Activated T-helper 9 cell treated with anti-CD3 and anti-CD28 coated beads, Interleukin-2, amount 50 U/mL, for 16 hours (primary cell): ENCODE data around the gene SLC39A2.
"Not testable (repeated sequence)": the region's sequence is repeated elsewhere in the genome, so short reads cannot be mapped to it uniquely, and the experiment has no call there.

Experiments used
- DNase-seq: peaks from one replicate; pipeline ENCODE4 v3.0.0-alpha.2; 2020; ENCODE audit warnings: low read depth

Gene SLC39A2

DNA sequence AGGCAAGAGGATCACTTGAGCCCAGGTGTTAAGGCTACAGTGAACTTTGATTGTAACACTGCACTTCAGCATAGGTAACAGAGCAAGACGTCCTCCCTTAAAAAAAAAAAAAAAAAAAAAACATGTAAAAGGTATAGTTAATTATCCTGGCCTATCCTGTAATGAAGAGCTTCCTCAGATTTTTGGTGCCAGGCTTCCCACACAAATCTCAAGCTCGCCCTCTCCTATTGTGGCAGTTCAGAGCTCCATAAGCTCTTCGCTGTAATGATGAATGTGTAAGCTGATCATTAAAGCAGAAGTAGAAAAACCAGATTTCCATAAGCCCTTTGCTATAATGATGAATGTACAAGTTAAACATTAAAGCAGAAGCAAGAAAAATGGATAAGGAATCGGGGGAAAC, 2.0 kb upstream of the SLC39A2 start:
- no peak for DNase-seq

DNA sequence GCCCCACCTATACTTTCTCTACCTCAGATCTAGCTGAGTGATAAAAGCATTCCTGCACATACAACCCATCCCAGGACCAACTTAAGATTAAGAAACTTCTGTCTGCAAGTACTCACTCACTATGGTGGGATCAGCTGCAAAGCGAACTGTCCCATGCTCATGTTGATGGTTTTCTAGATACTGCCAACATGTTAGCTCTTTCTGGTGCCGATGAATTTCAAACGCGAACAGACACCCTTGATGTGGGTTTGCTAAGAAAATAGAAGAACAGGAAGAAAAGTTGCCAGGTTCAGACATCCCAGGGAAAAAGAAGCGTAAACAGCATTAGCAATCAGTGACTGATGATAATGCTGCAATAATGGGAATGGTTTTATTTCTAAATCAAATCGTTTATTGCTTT, 1.5 kb upstream of the SLC39A2 start:
- DNase-seq = no peak

DNA sequence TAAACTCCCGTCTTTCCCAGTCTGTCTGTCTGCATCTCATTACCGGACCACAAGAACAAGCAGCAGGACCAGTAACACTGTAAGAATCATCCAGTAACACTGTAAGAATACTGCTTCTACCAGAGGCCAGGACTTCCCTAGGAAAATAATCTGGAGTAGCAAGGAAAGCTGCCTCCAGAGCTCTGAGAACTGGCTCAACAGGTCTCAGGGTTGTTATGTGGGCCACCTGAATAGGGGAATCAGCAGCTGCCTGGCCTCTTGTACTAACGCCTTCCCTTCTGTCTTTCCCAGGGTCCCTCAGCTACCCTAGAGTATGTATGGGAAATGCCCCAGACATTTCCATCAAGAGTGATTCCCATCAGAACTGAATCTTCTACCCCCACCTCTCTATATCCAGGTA, 954 bp upstream of the SLC39A2 start:
- DNase-seq = no peak

DNA sequence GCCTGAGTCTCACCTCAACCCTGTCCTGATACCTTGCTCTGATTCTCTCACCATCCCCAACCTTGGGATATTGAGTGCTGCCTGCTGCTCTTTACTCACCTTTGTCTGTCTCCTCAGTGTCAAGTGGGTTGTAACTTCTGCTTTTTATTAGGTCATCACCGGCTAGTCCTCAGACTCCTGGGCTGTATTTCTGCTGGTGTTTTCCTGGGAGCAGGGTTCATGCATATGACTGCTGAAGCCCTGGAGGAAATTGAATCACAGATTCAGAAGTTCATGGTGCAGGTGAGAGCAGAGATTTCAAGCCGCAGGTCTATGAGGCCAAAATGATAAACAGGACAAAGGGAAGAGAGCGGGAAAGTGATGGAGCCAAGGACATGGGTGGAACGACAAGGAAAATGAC, 498 bp downstream of the SLC39A2 start:
- DNase-seq = no peak

DNA sequence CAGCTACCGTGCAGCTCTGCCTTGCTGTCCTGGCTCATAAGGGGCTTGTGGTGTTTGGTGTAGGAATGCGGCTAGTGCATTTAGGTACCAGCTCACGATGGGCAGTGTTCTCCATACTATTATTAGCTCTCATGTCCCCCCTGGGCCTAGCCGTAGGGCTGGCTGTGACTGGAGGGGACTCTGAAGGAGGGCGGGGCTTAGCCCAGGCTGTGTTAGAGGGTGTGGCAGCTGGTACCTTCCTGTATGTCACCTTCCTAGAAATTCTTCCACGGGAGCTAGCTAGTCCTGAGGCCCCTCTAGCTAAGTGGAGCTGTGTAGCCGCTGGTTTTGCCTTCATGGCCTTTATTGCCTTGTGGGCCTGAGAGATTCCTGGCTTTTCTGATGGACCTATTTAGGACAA, 2.1 kb downstream of the SLC39A2 start:
- no peak for DNase-seq

DNA sequence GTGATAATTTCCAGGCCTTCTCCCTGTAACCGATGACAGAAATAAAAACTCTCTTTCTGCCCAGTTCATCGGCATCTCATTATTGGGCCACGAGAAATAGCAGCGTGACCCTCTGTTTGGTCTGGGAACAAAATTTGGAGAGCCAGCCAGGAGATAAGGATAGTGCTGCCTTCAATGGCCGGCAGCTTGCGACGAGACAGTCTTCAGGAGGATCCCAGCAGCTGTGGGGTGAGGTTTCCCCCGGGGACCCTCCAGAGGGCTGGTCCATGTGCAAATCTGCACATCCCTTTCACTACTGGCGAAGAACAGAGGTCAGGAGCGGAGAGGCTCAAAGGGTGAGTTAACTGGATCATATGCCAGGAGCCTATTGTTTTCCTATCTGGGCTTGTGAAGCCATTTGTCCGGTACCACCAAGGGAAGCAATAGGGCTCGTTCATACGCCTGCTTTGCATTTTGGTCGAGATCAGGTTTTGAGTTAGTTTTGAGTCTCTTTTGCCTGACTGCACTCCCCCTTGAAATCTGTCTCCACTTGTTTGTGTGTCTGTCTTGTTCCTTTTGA, 4.8 kb downstream of the SLC39A2 start:
- no peak for DNase-seq

DNA sequence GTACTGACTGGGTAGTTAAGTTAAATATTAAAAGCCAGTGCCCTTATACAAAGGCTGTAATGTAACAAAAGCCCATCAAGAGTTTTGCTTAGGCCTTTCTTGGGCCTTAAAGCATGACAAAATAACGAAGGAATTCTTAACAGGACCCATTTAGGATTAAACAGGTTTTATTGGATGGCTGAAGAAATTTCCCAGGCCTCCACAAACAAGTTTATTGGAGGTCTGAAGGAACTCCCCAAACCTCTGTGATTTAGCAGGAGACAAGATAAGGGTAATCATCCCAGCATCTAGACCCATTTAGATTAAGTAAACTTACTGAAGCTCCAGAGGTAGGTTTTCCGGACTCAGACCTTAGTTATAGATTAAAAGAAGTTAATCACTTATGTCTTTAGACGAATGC, 10.6 kb downstream of the SLC39A2 start:
- not testable (repeated sequence) for DNase-seq

DNA sequence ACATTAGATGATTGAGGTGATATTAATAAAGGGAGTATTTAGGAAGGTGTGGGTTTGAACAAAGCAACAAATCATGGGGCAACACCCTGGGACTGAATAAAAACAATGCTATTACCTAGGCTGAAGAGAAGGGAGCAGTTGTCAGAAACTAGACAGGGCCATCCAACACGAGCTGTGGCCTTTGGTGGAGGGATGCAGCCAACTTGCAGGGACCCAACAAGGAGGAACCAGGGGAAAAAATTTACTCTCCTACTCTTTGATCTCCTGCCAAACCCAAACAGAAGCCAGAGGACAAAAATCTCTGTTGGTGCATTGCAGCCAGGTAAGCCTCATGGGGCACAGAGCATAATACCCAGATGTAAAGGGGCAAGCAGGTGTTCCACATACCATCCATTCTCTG, 12.0 kb downstream of the SLC39A2 start:
- DNase-seq = no peak

DNA sequence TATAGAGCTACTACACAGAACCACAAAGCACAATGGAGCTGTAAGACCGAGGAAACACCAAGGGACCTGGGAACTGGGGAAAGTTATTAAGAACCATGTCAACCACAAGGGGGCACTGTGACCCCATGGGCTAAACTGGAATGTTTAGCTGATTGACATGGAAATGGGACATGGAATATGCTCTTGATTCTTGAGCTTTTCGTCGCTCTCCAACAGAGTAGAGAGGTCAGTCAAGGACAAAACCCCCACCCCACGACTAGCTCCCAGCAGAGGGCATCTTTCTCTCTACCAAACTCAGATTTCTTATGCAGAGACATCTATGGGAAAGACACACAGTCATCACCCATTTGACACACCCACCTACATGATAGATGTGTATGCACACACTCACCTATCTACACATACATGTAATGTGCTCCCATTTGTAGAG, 15.7 kb downstream of the SLC39A2 start:
- peak; percentile 64 for DNase-seq

DNA sequence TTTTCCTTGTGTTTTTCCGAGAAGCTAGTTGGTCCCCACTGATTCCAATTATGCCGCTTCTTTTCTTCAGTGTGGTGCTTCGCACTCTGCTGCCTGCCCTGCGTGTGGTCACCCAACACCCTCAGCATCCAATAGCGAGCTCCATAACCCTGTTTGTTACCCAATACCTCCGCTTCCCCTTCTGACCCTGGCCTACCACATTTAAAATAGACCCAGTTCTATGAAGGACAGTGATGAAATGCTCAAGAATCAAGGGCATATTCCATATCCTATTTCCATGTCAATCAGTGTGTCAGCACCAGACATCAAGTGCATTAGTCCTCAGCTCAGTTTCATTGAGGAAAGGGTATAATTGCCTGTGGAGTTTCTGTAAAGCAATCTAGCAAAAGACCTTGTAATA, 16.2 kb downstream of the SLC39A2 start:
- no peak for DNase-seq

DNA sequence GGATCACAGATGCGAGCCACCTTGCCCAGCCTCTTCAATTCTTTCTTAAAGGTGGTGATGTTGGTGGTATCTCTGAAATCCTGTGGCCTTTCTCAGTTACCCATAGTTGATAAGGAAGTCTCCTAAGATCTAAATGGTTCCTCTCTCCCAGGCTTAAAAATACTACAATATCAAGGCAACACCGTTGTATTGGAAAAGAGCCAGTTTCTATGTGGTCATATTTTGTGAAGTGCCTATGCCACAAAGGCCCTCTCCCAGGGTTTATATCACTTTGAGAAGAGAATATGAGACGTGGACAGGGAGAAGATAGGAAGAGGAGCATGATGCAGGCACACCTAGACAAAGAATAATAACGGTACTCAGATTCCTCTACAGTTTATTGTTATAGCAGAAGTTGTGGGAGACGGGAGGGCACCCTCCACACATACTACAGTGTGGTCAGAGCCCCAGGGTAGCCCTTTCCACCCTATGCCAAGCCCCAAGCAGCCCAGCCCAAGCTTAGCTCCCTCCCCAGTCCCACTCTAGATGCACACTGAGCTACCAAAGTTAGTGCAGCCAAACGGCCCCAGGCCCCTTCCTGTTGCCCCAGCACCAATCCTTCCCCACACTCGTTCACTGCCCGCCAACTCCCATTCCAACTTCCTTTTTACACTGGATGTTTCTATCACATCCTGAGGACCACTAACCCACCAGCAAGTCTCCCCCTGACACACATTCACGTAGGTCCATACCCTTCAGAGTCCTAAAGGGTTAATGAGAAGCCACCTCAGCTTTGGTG, 17.5 kb downstream of the SLC39A2 start:
- DNase-seq = no peak

DNA sequence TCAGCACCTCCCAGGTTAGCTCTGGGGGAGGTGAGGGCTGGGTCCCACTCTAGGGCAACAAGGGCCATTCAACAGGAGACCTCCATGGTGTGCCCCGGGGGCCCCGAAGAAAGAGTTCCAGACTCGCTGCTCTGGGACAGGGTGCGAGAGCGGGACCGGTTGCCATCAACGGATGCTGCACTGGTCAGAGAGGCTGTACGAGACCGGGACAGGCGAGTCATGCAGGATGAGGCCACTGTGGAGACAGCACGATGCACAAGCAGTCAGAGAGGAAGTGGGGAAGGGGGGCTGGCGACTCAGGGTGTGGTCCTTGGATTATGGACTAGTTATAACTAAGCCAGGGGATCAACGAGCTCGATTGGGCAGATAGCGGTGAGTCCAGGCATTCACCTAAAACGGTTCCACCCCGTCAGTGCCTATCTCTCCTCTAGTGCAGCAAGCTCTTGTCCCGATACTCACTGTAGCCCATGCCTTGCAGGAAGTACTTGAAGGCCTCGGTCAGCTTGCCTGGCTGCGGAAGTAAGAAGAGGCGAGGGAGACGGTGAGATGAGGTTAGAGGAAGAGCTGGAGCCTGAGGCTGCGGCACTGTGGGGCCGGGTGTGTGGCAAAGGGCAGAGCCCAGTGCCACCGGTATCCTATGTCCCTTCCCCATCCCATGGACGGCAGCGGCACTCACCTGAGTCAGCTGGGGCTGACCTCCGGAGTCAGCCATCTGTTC, 18.6 kb downstream of the SLC39A2 start:
- no peak for DNase-seq

DNA sequence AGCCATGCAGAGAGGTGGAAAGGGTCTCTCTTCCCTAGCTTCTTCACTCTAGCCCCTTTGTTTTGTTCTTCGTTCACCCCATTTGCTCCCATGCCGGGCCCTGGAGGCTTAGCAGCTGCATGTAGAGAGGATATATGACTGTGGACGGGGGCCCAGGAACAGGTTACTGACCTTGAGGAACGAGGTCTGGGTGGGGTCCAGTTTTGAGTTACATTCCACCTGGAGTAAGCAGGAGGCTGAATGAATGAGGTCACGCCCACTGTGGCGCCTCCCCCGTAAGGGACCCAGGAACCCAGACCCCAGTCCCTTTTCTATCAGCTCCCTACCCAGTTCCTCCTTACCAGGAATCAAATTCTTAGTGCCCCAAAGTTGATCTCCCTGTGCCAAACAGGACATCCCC, 19.2 kb downstream of the SLC39A2 start:
- DNase-seq = no peak

DNA sequence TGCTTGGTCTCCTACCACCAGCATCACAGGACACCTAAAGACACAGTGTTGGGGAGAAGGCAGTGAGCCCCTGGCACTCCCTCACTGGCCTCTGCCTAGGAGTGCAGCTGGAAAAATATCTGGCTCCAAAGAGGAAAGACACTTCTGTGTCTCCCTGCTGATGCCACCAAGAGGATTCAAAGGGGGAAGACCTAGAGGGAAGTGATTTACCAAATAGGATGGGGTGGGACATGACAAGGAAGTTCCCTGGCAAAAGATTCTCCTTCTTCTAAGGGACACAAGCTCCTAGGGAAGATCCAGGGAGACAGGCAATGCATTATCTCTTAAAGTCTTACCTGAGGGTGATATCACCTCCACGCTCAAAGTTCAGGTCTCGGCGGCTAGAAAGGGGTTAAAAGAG, 19.7 kb downstream of the SLC39A2 start:
- no peak for DNase-seq

DNA sequence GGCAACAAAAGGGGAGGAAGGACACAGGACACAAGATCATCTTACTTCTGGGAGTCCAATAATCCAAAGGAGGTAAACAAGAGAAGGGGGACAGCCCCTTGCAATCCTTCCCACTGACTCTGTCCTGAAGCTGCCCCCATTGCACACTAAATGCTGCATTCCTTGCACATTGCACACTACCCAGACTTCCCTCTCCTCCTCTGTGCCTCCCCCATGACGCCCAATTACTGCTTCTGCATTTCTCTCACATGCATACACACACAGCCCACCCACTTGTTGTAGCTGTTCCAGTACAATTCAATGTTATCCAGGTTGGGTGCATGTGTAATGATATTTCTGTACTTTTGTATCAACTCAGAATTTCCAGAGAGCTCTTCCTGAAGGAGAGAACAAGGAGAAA, 20.3 kb downstream of the SLC39A2 start:
- DNase-seq = no peak

DNA sequence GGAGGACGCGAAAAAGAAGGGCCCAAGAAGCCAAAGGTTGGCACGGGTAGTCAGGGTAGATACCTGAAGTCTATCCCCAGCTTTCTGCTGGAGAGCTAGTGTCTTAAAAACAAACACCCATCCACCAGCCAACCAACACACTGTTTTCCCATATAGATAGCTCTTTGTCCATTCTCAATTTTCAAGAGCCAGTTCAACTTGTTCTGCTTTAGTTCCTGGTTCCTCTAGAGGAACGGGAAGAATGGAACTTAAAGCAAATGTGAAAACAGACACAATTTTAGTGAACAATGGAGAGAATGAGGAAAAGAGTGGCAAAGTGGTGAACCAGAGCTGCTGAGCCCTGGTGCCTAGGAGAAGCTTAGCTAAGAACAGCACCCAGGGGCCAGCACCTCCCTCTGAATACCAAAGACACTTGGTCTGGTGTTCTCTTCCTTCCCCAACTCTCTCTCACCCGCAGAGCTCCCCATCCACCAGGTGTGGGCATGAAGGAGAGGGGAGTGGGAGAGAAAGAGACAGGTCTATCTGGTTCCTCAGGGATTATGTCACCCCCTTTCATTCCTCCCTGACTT, 22.0 kb downstream of the SLC39A2 start:
- no peak for DNase-seq

DNA sequence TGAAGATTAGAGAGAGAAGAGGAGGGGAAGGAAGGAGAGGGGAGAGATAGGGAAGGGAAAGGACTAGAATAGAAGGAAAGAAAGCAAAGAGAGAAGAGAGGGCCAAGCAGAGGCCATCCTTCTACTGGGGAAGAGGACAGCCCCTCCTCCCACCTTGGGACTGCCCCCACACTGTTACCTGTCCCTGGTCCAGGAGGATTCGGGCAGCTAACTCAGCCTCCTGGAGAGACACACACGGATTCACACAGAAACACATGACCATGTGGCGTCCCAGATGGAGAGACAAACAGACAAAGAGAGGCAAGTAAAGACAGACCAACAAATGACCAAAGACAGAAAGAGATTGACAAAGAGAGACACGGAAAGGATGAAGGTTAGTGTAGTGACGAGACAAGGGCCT, 23.6 kb downstream of the SLC39A2 start:
- no peak for DNase-seq

DNA sequence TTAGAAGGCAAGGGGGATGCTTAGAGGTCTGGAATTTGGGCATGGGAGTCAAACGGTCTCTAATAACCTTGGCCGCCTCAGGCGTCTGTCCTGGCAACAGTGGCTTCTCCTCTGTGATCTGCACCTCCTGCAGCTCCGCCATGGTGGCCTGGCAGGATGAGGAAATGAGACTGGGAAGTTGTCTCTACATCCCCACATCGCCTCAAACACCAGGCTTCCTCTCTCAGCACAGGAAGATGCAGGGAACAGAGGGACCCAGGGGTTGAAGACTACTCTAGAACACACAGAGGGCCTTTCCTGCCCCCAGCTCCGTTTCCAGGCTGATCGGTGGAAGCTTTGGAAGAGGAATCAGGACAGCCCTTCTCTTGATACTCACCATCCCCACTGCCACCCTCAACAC, 24.1 kb downstream of the SLC39A2 start:
- DNase-seq = no peak

DNA sequence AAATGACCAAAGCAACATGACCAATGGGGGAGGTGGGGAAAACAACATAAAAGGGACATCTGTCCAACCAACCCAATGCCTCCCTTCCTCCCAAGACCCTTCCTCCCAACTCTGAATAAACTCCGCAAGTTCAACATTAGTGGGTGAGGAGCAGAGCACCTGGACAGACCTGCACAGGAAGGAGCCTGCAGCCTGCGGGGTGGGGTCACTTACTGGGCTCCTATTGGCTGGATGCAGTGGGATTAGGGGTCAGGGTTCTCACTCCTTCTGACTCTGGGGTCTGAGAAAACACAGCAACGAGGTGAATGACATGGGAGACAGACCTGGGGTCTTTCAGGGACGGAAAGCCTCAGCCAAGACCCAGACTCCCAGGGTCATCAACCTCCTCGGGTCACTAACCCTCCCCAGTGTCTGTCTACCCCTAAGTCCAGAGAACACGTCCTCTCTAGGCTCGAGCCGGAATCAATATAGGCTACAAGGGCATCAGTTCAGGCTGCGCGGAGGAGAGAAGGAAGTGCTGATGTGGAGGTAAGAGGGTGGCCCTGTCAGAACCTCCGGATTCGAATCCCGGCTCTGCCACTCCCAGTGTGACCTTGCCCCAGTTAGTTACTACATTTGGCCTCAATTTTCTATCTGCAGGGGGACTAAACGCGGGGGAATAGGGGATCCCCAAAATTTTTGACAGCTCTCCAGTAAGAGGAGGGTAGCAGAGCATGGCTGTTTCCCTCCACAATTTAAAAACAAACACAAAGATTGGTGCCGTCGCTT, 24.9 kb downstream of the SLC39A2 start:
- no peak for DNase-seq

DNA sequence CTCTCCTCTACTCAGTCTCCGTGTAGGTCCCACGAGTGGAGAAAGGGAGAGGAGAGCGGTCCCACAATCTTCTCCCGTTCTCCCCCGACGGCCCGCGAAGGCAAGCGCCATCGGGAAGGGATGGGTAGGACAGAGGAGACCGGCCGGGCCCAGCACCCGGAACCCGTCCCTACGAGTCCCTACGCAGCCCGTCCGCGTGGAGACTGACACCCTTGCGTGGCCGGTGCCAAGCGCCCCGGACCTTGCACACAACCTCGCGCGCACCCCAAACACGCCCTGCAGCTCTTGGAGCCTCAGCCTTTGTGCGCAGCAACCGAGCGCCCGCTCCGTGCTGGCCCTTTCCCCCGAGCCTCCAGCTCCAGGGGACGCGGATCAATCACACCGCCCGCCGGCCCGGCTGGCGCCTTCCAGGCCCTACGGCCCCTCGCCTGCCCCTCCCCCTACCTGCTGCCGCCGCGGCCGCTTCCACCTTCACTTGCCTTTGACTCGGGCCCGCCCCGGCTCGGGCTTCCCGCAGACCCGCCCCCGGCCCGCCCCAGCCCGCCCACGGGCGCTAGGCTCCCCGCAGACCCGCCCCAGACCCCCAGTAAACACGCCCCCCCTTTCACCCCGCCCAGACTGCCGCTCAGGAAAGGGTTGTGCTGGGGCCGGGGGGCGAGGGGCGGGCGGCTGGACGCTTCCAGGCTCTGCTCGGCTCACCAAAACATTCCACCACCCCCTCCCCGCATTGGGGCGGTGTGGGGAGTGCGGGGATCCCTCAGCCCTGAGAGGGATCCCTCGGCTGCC, 25.7 kb downstream of the SLC39A2 start, which contains the start of gene NDRG2:
Gene NDRG2, minus strand, starts transcription at position 477 of the 786 bp plus-strand sequence. CDS start 1,746 bp downstream, outside the sequence.
- DNase-seq = peak; percentile 66
